Measurements from ENCODE around the gene ZNF628. TPM values are rescaled to one million over a fixed set of nuclear protein-coding genes. Genes with fewer than 3 reads are reported as not detected.

ZNF628 gene
- total and polyA plus RNA-seq, 5 experiments from 2014 or later = 0.26 to 15.6 (median 0.42) TPM

GRCh38 chr19:55471266-55471665 lies 5.2 kb upstream of the ZNF628 start:
- H3K4me1 Mint-ChIP-seq = peaks cover 0 to 9% (median 4%) of the 10 kb centered on the region in 4 donors
- ATAC-seq (no peak), DNase-seq (no peak)
- POLR2A ChIA-PET = interaction anchor here (0.7 to 1.3 kb wide), 2 partner anchors 10 to 41 kb away, joined by 3 to 4 read pairs; partner anchors contain the start of gene ISOC2
- no peaks in the 10 kb centered on the region for H3K27me3 Mint-ChIP-seq
- H3K36me3 Mint-ChIP-seq = no peaks in the 10 kb centered on the region
- H3K9me3 Mint-ChIP-seq = no peaks in the 10 kb centered on the region
- H3K4me3 Mint-ChIP-seq = no peak overlapping the region
- peak overlapping the region in 1 of 10 donors; percentile 46 for H3K27ac Mint-ChIP-seq

GRCh38 chr19:55472463-55472862 lies 4.0 kb upstream of the ZNF628 start:
- no peaks in the 10 kb centered on the region for H3K36me3 Mint-ChIP-seq
- POLR2A ChIA-PET = interaction anchor here (1.0 kb wide), 1 partner anchor 31 kb away, joined by 3 read pairs; no protein-coding TSS in a partner anchor
- no peak overlapping the region for H3K27ac Mint-ChIP-seq
- ATAC-seq (no peak), DNase-seq (no peak)
- peaks cover 0 to 16% (median 7%) of the 10 kb centered on the region in 4 donors for H3K4me1 Mint-ChIP-seq
- no peaks in the 10 kb centered on the region for H3K27me3 Mint-ChIP-seq
- H3K4me3 Mint-ChIP-seq = no peak overlapping the region
- no peaks in the 10 kb centered on the region for H3K9me3 Mint-ChIP-seq

- Mint-ChIP-seq H3K4me3 (no peak overlapping the region), H3K36me3 (no peaks in the 10 kb centered on the region), H3K27me3 (no peaks in the 10 kb centered on the region), H3K9me3 (no peaks in the 10 kb centered on the region), H3K27ac (no peak overlapping the region), H3K4me1 (peaks cover 9 to 22% (median 14%) of the 10 kb centered on the region in 4 donors)
- ATAC-seq = no peak
- POLR2A ChIA-PET = interaction anchor here (1.0 kb wide), 1 partner anchor 30 kb away, joined by 3 read pairs; no protein-coding TSS in a partner anchor
- DNase-seq = no peak
Observed at GRCh38 chr19:55473225-55474012, 3.0 kb upstream of the ZNF628 start.

- H3K27me3 Mint-ChIP-seq = no peaks in the 10 kb centered on the region
- DNase-seq (no peak), ATAC-seq (no peak)
- H3K4me3 Mint-ChIP-seq = peak overlapping the region in 5 of 10 donors; percentile 24 to 62 (median 46)
- H3K4me1 Mint-ChIP-seq = peaks cover 18 to 32% (median 25%) of the 10 kb centered on the region in 4 donors
- H3K9me3 Mint-ChIP-seq = no peaks in the 10 kb centered on the region
- H3K27ac Mint-ChIP-seq = peak overlapping the region in 5 of 10 donors; percentile 3 to 82 (median 38)
- peaks cover 0 to 1% (median 0%) of the 10 kb centered on the region in 3 donors for H3K36me3 Mint-ChIP-seq
- POLR2A ChIA-PET = interaction anchor here (0.6 to 3.1 kb wide), 4 partner anchors 10 to 849 kb away, joined by 3 to 20 read pairs (median 4); partner anchors contain the start of genes NAT14 and SSC5D
Observed at GRCh38 chr19:55474269-55475265, 1.9 kb upstream of the ZNF628 start.

- POLR2A ChIA-PET = interaction anchor here (2.1 to 3.1 kb wide), 3 partner anchors 7 to 219 kb away, joined by 9 to 20 read pairs (median 16); partner anchors contain the start of genes NAT14 and PPP6R1
Observed at GRCh38 chr19:55477905-55478304, 1.5 kb downstream of the ZNF628 start.

GRCh38 chr19:55478364-55478763 lies 1.9 kb downstream of the ZNF628 start:
- no peak for DNase-seq
- peak overlapping the region in 9 of 10 donors; percentile 8 to 96 (median 68) for H3K27ac Mint-ChIP-seq
- H3K4me3 Mint-ChIP-seq = peak overlapping the region; percentile 54 to 88 (median 73)
- peaks cover 0 to 5% (median 0%) of the 10 kb centered on the region in 3 donors for H3K36me3 Mint-ChIP-seq
- H3K9me3 Mint-ChIP-seq = no peaks in the 10 kb centered on the region
- no peaks in the 10 kb centered on the region for H3K27me3 Mint-ChIP-seq
- POLR2A ChIA-PET = no interaction called here
- ATAC-seq = no peak
- H3K4me1 Mint-ChIP-seq = peaks cover 22 to 40% (median 30%) of the 10 kb centered on the region in 4 donors

More at GRCh38 chr19:55477905-55478304, 1.5 kb downstream of the ZNF628 start:
- peaks cover 22 to 40% (median 30%) of the 10 kb centered on the region in 4 donors for H3K4me1 Mint-ChIP-seq
- H3K4me3 Mint-ChIP-seq = peak overlapping the region; percentile 53 to 88 (median 72)
- H3K27ac Mint-ChIP-seq = peak overlapping the region in 9 of 10 donors; percentile 25 to 96 (median 68)
- H3K9me3 Mint-ChIP-seq = no peaks in the 10 kb centered on the region
- H3K36me3 Mint-ChIP-seq = peaks cover 0 to 5% (median 0%) of the 10 kb centered on the region in 3 donors
- ATAC-seq (no peak), DNase-seq (no peak)
- H3K27me3 Mint-ChIP-seq = no peaks in the 10 kb centered on the region

- DNase-seq (no peak), ATAC-seq (no peak)
- Mint-ChIP-seq H3K9me3 (no peaks in the 10 kb centered on the region), H3K4me1 (peaks cover 22 to 40% (median 30%) of the 10 kb centered on the region in 4 donors), H3K27ac (peak overlapping the region in 6 of 10 donors; percentile 14 to 87 (median 40)), H3K4me3 (peak overlapping the region in 9 of 10 donors; percentile 19 to 86 (median 46)), H3K27me3 (no peaks in the 10 kb centered on the region), H3K36me3 (peaks cover 0 to 5% (median 0%) of the 10 kb centered on the region in 3 donors)
- POLR2A ChIA-PET = no interaction called here
Observed at GRCh38 chr19:55479045-55479444, 2.6 kb downstream of the ZNF628 start.

- H3K36me3 Mint-ChIP-seq = peaks cover 0 to 5% (median 0%) of the 10 kb centered on the region in 3 donors
- POLR2A ChIA-PET = no interaction called here
- H3K4me3 Mint-ChIP-seq = peak overlapping the region in 8 of 10 donors; percentile 10 to 86 (median 34)
- H3K4me1 Mint-ChIP-seq = peaks cover 22 to 42% (median 31%) of the 10 kb centered on the region in 4 donors
- no peaks in the 10 kb centered on the region for H3K9me3 Mint-ChIP-seq
- ATAC-seq (no peak), DNase-seq (no peak)
- no peaks in the 10 kb centered on the region for H3K27me3 Mint-ChIP-seq
- peak overlapping the region in 8 of 10 donors; percentile 3 to 87 (median 60) for H3K27ac Mint-ChIP-seq
Observed at GRCh38 chr19:55479451-55480230, 3.2 kb downstream of the ZNF628 start.

GRCh38 chr19:55481148-55481793 lies 4.9 kb downstream of the ZNF628 start:
- peaks cover 0 to 5% (median 0%) of the 10 kb centered on the region in 3 donors for H3K36me3 Mint-ChIP-seq
- no peaks in the 10 kb centered on the region for H3K9me3 Mint-ChIP-seq
- DNase-seq = peak in 1 of 10 donors; percentile 61
- no peak overlapping the region for H3K27ac Mint-ChIP-seq
- no peak overlapping the region for H3K4me3 Mint-ChIP-seq
- H3K27me3 Mint-ChIP-seq = no peaks in the 10 kb centered on the region
- POLR2A ChIA-PET = no interaction called here
- ATAC-seq = no peak
- H3K4me1 Mint-ChIP-seq = peaks cover 26 to 46% (median 39%) of the 10 kb centered on the region in 4 donors

GRCh38 chr19:55481794-55482155 lies 5.4 kb downstream of the ZNF628 start:
- POLR2A ChIA-PET = no interaction called here
- H3K4me3 Mint-ChIP-seq = no peak overlapping the region
- no peak for ATAC-seq
- H3K9me3 Mint-ChIP-seq = no peaks in the 10 kb centered on the region
- DNase-seq = no peak
- H3K27me3 Mint-ChIP-seq = no peaks in the 10 kb centered on the region
- peaks cover 0 to 5% (median 0%) of the 10 kb centered on the region in 3 donors for H3K36me3 Mint-ChIP-seq
- peaks cover 26 to 45% (median 39%) of the 10 kb centered on the region in 4 donors for H3K4me1 Mint-ChIP-seq
- no peak overlapping the region for H3K27ac Mint-ChIP-seq
